ENCODE data around the gene TTC16. TPM values are rescaled to one million over a fixed set of nuclear protein-coding genes. Genes with fewer than 3 reads are reported as not detected.

TTC16 gene
- total and polyA plus RNA-seq, 12 donors = under 0.01 to 1.0 (median 0.32) TPM; not detected in 2

DNA sequence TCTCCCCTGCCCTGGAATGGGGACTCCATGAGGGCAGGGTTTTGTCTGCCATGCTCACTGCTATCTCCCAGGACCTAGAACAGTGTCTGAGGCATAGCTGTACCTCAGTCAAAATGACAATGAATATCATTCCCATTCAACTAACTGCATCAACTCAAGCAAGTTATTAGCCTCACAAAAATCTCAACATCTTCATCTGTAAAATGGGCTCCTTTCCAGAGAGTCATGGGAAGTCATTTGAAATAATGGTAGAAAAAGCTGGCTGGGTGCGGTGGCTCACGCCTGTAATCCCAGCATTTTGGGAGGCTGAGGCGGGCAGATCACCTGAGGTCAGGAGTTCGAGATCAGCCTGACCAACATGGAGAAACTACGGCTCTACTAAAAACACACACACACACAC, 53.2 kb downstream of the TTC16 start:
- no peak overlapping the region for H3K4me3 ChIP-seq
- intact Hi-C loops (cut with DNase I) = no loop called here
- H3K36me3 ChIP-seq (replicated peaks in 1 of 2) = no peaks in the 10 kb centered on the region
- peaks cover 5 to 15% of the 10 kb centered on the region in 2 donors for H3K4me1 ChIP-seq (replicated peaks in 1 of 2)
- 74 to 95% (median 86%) methylated on average over 5 of the region's 5 CpGs for WGBS, 4 donors
- DNase-seq = no peak
- no peaks in the 10 kb centered on the region for H3K27me3 ChIP-seq
- H3K9me3 ChIP-seq (replicated peaks in 1 of 3) = no peaks in the 10 kb centered on the region
- no peak overlapping the region for H3K27ac ChIP-seq
- no peak for TF ChIP-seq CTCF (IDR thresholded peaks at IDR 0.05)

GRCh38 chr9:127769929-127770582, 54.2 kb downstream of the TTC16 start:
- H3K27ac ChIP-seq = peak overlapping the region in 1 of 5 donors; percentile 64
- intact Hi-C loops (cut with DNase I) = no loop called here

GRCh38 chr9:127770583-127770904, 54.7 kb downstream of the TTC16 start:
- intact Hi-C loops (cut with DNase I) = no loop called here
- no peak for TF ChIP-seq CTCF (IDR thresholded peaks at IDR 0.05)
- peak overlapping the region in 2 of 5 donors; percentile 27 for H3K27ac ChIP-seq
- peaks cover 5 to 15% of the 10 kb centered on the region in 2 donors for H3K4me1 ChIP-seq (replicated peaks in 1 of 2)
- H3K9me3 ChIP-seq (replicated peaks in 1 of 3) = no peaks in the 10 kb centered on the region
- no peaks in the 10 kb centered on the region for H3K27me3 ChIP-seq
- peak overlapping the region in 2 of 4 donors; percentile 7 to 49 for H3K4me3 ChIP-seq
- DNase-seq = no peak
- 31 to 67% (median 50%) methylated on average over 2 to 3 of the region's 3 CpGs for WGBS, 4 donors
- H3K36me3 ChIP-seq (replicated peaks in 1 of 2) = no peaks in the 10 kb centered on the region

More at GRCh38 chr9:127769929-127770582, 54.2 kb downstream of the TTC16 start:
- Histone ChIP-seq H3K36me3 (replicated peaks in 1 of 2) (no peaks in the 10 kb centered on the region), H3K9me3 (replicated peaks in 1 of 3) (no peaks in the 10 kb centered on the region), H3K27me3 (no peaks in the 10 kb centered on the region), H3K4me3 (no peak overlapping the region), H3K4me1 (replicated peaks in 1 of 2) (peaks cover 5 to 15% of the 10 kb centered on the region in 2 donors)
- WGBS, 4 donors = 44 to 75% (median 68%) methylated on average over 2 to 4 of the region's 4 CpGs
- DNase-seq = no peak
- TF ChIP-seq CTCF (IDR thresholded peaks at IDR 0.05) (no peak), POLR2A (IDR thresholded peaks at IDR 0.05) (no peak)

GRCh38 chr9:127770905-127771569, 55.2 kb downstream of the TTC16 start:
- TF ChIP-seq POLR2A (IDR thresholded peaks at IDR 0.05) (peak; percentile 29 to 52), CTCF (IDR thresholded peaks at IDR 0.05) (no peak)
- no peaks in the 10 kb centered on the region for H3K36me3 ChIP-seq (replicated peaks in 1 of 2)
- H3K4me1 ChIP-seq (replicated peaks in 1 of 2) = peaks cover 5 to 15% of the 10 kb centered on the region in 2 donors
- 1 to 23% (median 4%) methylated on average over 5 to 43 of the region's 43 CpGs for WGBS, 4 donors
- peak overlapping the region in 2 of 4 donors; percentile 7 to 49 for H3K4me3 ChIP-seq
- intact Hi-C loops (cut with DNase I) = no loop called here
- DNase-seq = peak; percentile 99 to 100 (median 99)
- no peaks in the 10 kb centered on the region for H3K27me3 ChIP-seq
- peak overlapping the region in 2 of 5 donors; percentile 27 for H3K27ac ChIP-seq
- no peaks in the 10 kb centered on the region for H3K9me3 ChIP-seq (replicated peaks in 1 of 3)
